ENCODE measurements around the gene CPXM2.

DNA sequence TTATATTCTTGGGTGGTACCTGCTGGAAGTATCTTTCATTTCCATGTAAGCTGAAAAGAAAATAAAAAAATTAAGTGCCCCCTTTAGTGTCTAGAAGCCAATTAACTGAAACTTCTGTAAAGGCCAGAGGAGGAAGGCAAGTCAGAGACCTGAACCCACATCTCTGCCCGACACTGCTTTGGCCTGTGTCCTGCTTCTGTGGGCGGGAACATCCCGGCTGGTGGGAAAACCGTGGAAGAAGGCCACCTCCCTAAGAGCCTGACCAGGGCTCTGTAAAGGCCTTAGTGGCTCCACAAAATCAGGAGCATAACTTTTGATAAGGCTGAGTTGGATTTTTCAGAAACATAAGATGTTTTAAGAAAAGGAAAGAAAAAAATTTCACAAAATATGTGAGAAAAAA lies 9.4 kb downstream of the CPXM2 start:
- TF ChIP-seq SREBF1 (IDR thresholded peaks at IDR 0.05; ENCODE audit: low read length) (no peak), CTCF (IDR thresholded peaks at IDR 0.05 in 2 of 3, conservative IDR thresholded peaks at IDR 0.05 in 1 of 3; ENCODE audit: control insufficient read depth in 2 of 3, extremely low read depth in 1 of 3, insufficient read depth in 1 of 3, low read depth in 3 of 3, low read length in 3 of 3) (no peak), POLR2AphosphoS5 (IDR thresholded peaks at IDR 0.05; ENCODE audit: low read length) (no peak), RFX5 (IDR thresholded peaks at IDR 0.05; ENCODE audit: low read depth, low read length) (no peak), SMC3 (IDR thresholded peaks at IDR 0.05; ENCODE audit: borderline replicate concordance, low read length) (no peak), ZBTB40 (IDR thresholded peaks at IDR 0.05; ENCODE audit: borderline replicate concordance) (no peak)
